Globus pallidus (tissue), 1 donor: ENCODE data around the gene IQCF2.
"Not testable (repeated sequence)": the region's sequence is repeated elsewhere in the genome, so short reads cannot be mapped to it uniquely, and the experiment has no call there.

Experiments used
- DNase-seq: peaks from one replicate; pipeline ENCODE4 v3.0.0-alpha.2; 2015; ENCODE audit warnings: low spot score

The IQCF2 gene

DNA sequence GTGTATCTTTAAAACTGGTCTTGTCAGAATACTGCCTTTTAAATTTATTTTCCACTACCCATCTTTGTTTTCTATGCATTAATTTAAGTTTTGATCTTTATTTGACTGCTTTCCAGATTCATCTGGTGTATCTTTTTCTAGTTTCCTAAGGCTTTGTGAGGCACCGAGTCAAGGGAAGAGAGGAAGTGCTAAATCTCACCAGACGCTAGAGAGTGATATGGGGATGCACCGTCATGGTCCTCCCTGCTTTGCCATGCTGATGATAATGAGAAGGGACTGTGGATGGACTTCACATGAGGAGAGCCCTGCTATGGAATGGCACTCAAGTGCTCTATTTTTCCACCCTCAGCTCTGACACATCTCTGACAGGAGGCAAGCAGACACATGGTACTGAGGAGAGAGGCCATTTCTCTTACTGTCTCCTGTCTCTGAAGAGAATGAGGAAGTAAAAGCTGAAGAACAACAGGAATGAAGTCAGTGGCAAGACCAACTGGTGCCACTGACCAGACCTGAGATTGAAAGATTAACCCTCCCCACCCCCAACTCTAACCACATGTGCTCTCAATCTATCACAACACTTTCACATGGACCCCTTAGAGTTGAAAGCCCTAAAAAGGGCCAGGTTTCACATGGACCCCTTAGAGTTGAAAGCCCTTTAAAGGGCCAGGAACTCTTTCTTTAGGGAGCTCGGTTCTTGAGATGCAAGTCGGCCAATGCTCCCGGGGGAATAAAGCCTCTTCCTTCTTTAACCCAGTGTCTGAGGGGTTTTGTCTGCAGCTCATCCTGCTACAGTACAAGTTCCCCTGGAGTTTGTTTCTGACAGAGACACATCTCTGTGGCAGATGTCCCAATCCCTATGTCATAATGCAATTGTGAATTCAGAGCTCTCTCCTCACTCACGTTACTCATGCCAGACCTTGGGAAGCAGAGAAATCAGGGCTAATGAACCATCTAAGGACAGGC is at the start of gene IQCF2:
IQCF2 (plus strand) TSS at position 913 of the 963 bp plus-strand sequence. CDS start 52 bp downstream, outside the sequence.
- no peak for DNase-seq

GRCh38 chr3:51813539-51813938 is 47.9 kb upstream of the IQCF2 start:
- peak; percentile 57 for DNase-seq

- no peak for DNase-seq
Observed at GRCh38 chr3:51814034-51814433, 47.4 kb upstream of the IQCF2 start.

DNA sequence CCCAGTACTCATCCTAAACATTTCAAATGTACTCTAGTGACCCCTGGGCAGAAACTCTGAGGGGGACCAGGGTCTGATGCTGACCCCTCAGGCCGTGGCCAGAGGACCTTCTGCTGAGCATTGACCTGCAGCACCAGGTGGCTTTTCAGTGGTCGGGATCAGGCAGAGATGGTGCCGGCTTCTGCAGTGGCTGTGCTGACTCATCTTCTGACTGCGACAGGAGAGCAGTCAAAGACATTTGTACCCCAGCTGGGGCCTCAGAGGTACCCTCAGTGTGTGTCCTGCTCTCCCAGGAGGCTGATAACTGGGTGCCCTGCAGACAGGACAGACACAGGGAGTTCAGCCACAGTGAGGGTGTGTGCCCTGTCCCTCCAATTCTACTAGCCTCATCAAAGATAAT is 45.8 kb upstream of the IQCF2 start:
- DNase-seq, result no peak

DNA sequence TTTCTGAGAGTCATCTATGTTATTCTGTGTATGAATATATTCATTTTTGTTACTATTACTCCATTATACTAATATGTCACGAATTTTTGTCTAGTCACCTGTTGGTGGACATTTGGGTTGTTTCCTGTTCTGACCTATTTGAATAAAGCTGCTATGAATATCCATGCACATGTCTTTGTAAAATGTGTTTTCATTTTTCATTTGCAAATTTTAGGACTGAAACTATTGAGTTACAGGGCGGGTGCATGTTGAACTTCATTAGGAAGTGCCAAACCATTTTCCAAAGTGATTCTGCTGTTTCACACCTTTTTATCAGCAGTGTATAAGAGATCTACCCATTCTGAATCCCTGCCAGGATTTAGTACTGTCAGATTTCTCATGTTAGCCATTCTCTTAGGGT is 44.7 kb upstream of the IQCF2 start:
- no peak for DNase-seq

DNA sequence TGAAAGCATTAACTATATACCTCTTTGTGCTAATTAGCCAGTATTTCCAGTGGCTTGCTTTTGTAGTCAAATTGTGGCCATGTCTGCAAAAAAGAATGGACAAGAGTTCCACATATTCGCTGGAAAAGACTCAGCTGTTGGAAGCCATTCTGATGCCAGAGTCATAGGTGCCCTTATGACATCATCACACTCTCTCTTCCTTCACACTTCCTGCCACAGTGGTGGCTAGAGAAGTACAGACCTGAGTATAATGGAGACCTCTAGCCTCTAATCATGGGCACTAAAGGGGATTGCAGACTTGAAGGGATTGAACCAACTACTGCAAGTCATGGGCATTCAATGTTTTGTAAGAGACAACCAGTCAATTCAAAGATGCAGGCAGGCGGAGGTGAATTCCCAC is 44.0 kb upstream of the IQCF2 start:
- DNase-seq, result no peak

- DNase-seq, result no peak
Observed at GRCh38 chr3:51819151-51819550, 42.3 kb upstream of the IQCF2 start.

GRCh38 chr3:51819709-51820406 is 41.6 kb upstream of the IQCF2 start:
- no peak for DNase-seq

- no peak for DNase-seq
Observed at GRCh38 chr3:51828297-51828696, 33.1 kb upstream of the IQCF2 start.

GRCh38 chr3:51830345-51830744 is 31.1 kb upstream of the IQCF2 start:
- no peak for DNase-seq

- no peak for DNase-seq
Observed at GRCh38 chr3:51830836-51831385, 30.5 kb upstream of the IQCF2 start.

GRCh38 chr3:51836606-51837005 is 24.8 kb upstream of the IQCF2 start:
- DNase-seq, result no peak

- no peak for DNase-seq
Observed at GRCh38 chr3:51845129-51845528, 16.3 kb upstream of the IQCF2 start.

- DNase-seq, result not testable (repeated sequence)
Observed at GRCh38 chr3:51855411-51855810, 6.0 kb upstream of the IQCF2 start.

DNA sequence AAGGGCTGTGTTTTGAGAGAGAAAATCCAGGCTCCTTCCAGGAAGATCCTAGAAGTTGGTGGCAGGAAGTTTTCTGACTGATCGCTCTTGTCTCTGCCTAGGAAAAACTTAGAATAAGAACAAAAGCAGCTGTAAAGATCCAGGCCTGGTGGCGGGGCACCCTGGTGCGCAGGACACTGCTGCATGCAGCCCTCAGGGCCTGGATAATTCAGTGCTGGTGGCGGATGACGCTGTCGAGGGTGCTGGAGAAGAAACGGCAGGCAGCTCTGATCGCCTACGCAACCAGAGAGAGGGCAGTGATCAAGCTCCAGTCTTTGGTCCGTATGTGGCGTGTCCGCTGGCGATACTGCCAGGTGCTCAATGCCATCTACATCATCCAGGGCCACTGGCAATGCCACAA is 1.5 kb downstream of the IQCF2 start:
- DNase-seq, result no peak

DNA sequence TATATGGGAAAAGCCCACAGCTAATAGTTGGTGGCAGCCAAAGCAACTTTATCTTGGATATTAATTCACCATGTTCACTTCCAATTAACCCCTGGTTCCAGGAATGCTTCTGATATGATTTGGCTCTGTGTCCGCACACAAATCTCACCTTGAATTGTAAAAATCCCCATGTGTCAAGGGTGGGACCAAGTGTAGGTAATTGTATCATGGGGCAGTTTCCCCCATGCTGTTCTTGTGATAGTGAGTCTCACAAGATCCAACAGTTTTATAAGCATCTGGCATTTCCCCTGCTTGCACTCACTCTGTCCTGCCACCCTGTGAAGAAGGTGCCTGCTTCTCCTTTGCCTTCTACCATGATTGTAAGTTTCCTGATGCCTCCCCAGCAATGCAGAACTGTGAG is 7.5 kb downstream of the IQCF2 start:
- not testable (repeated sequence) for DNase-seq

DNA sequence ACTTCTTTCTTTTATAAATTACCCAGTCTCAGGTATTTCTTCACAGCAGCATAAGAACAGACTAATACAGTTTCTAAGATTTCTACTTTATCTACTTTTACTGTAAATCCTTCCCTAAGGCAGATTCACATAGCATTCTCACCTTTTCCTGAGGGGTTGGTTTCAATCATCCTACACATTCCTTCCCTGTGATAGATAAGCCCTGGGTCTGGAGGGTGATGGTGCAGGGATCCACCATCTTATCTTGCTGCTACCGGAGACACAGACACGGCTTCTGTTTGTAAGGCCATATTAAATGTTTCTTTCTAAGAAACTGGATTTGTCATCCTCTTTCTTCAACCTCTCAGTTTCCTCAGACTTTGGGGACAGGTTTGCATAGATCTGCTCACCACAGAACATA is 7.9 kb downstream of the IQCF2 start:
- no peak for DNase-seq

GRCh38 chr3:51873253-51873766 is 11.9 kb downstream of the IQCF2 start:
- no peak for DNase-seq

- DNase-seq, result no peak
Observed at GRCh38 chr3:51873876-51874275, 12.5 kb downstream of the IQCF2 start.

GRCh38 chr3:51874411-51874810 is 13.0 kb downstream of the IQCF2 start:
- no peak for DNase-seq

DNA sequence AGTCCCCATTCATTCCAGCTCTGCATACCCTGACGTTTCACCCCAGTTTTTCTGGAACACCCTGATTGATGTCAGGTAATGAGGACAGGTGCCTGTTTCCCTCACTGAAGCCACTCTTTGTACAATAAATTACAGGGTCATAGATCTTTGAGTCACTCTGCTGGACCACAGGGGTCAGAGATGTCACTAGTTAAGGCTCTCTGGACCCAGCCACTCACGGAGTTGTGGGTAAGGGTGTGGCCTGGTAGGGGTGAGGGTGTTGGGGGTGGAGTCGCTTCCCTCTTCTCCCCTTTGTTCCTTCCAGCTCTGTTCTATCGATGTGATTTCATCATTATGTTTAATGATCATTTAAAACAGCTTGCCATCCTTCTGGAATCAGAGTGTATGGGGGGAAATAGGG is 13.5 kb downstream of the IQCF2 start:
- no peak for DNase-seq

DNA sequence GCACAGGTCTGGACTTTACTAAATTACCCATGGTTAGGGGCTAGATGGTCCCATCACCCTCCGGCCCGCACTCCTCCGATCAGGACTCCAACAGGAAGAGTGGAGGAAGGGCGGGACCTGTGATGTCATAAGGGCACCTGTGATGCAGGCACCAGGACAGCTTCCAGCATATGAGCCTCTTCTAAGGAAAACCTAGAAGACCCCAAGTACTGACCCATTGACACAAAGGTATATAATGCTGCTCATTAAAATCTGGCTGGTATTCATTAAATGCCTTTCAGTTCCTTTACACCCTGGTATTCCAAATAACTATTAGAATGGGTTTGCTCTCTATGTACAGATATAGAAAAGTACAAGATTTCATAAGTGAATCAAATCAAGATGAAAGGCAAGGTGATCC is 14.1 kb downstream of the IQCF2 start, which contains the start of gene IQCF5:
IQCF5 (minus strand) TSS at position 101 of the 400 bp plus-strand sequence; CDS start at position 31, 70 bp downstream.
- no peak for DNase-seq

GRCh38 chr3:51876186-51876585 is 14.8 kb downstream of the IQCF2 start:
- no peak for DNase-seq
